Measurements from ENCODE around the gene DIDO1.

DNA sequence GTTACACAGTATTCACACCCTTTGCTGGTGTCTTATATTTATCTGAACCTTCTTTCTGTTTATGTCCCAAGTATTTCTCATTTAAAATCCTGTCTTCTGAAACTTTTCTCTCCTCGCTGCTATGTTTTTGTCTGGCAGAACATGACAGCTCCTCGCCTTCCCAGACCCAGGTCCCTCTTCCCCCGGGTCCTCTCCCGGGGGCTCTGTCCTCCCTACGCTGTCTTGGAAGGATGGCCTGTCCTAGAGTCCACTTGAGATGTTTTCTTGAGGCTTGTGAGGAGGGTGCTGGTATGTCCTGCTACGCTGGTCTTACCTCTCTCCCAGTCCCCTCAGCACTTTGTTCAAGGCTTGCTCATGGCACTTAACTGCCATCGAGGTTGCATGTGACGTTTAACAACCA lies 17.9 kb upstream of the DIDO1 start:
- TF ChIP-seq, protein P1, sequence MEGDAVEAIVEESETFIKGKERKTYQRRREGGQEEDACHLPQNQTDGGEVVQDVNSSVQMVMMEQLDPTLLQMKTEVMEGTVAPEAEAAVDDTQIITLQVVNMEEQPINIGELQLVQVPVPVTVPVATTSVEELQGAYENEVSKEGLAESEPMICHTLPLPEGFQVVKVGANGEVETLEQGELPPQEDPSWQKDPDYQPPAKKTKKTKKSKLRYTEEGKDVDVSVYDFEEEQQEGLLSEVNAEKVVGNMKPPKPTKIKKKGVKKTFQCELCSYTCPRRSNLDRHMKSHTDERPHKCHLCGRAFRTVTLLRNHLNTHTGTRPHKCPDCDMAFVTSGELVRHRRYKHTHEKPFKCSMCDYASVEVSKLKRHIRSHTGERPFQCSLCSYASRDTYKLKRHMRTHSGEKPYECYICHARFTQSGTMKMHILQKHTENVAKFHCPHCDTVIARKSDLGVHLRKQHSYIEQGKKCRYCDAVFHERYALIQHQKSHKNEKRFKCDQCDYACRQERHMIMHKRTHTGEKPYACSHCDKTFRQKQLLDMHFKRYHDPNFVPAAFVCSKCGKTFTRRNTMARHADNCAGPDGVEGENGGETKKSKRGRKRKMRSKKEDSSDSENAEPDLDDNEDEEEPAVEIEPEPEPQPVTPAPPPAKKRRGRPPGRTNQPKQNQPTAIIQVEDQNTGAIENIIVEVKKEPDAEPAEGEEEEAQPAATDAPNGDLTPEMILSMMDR (IDR thresholded peaks at IDR 0.05): no peak
- no peak for TF ChIP-seq POLR2A (IDR thresholded peaks at IDR 0.05)
